Raji (cell line): ENCODE measurements around the gene INPP4B.

Source experiments
- POLR2A ChIP-seq: IDR thresholded peaks from 2 replicates; pipeline ENCODE4 v1.6.1; 2011; ENCODE audit warnings: low read depth, low read length, control low read depth; ENCODE audit not compliant: insufficient read depth

INPP4B gene

DNA sequence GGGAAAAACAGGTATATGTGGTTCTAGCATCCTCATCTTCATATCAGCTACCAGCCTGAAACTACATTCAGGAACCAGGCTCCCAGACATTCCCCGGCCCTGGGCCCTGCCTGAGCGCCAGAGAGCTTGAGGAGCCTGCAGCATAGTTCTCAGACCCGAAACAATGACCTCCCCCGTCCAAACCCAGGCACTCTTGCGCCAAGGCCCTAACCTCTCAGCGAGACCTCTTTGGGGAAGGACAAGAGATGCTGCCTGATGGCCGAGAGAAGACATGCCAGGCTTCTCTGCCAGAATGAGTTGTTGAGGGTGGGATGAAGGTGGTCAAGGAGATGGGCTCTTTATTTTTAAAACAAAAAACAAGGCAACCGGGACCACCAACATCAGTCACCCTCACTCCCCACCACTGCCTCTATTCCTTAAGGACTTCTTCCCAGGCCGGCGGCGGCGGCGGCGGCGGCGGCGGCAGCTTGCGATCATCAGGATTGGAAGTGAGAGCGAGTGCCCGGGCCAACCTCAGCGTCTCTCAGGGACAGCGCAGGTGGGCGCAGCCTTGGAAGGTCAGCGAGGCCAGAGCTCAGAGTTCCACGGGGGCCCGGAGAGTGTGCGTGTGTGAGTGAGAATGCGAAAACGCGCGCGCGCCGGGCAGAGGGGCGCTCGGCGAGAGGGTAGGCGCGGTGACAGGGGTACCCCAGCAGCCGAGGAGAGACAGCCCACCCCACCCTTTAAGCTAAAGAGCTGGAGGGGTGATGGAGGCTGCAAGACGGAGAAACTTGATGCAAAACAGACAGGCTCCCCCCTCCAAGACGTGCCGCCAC lies 601 bp downstream of the INPP4B start:
- no peak for TF ChIP-seq POLR2A

DNA sequence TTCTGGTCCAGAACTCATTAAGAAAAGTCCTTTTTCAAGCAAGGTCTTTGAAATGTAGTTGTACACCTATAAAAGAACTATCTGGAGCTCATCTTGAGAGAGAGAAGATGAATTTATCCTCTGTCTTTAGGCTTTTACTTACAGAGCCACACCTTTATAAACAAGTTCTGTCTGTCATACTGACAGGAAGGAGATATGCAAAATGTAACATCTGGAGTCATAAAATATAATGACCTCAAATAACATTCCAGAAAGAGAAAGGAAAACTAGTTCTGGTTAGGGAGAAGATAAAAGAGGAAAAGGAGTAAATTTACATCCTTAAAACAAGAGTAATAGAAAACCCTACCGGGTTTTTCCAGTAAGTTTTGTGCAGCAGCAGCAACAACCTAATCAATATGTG lies 1.3 kb downstream of the INPP4B start:
- TF ChIP-seq POLR2A = no peak

- TF ChIP-seq POLR2A = no peak
Measured at GRCh38 chr4:142840516-142841123, 5.5 kb downstream of the INPP4B start.

DNA sequence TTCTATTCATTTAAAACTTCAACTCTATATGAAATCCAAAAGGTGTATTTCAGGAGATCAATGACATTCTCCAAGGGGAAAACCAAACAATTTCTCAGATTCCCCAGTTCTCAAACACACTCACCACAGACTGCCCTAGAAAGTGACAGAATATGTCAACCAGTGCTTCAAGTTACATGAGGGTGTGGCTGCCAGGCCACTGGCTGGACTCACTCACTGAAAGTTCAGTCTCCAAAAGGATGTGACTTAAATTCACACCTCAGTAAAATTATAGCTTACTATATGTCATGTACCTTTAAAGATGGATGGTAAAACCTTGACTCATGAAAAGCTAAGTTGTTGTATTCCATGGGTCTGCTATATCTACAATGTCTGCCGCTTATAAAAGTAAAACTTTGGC lies 7.3 kb downstream of the INPP4B start:
- TF ChIP-seq POLR2A = no peak

- no peak for TF ChIP-seq POLR2A
Measured at GRCh38 chr4:142832022-142832421, 14.1 kb downstream of the INPP4B start.

DNA sequence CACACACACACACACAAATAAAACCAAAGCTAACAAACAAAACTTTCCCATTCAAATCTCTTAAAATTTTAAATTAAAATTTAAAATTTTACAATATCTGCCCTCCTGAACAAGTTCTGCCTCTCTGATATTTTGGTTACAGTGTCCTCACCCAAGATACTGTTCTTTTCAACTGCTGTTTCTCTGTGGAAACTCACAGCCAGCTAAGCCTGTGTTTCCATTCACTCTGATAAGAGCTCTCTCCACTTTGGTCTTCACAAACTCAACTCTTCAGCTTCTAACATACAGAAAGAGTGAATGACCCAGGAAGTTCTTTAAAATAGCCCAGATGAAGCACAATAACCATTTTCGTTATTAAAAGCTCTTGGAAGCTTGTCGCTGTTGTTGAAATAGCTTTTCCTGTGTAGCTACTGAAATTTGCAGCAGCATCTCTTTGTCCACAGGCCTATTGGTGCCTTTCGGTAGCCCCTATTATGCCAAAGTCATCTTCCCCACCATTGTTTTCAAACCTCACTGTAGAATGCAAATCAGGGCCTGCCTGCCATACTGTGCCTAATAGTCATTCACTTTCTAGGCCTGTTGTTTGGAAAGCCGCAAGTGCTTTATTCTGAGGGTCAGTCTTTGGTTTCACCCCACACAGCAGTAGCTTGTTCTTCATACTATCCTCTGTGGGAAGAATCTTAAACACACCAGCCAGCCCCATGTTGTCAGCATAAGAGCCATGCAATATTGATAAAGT lies 19.4 kb downstream of the INPP4B start:
- no peak for TF ChIP-seq POLR2A

DNA sequence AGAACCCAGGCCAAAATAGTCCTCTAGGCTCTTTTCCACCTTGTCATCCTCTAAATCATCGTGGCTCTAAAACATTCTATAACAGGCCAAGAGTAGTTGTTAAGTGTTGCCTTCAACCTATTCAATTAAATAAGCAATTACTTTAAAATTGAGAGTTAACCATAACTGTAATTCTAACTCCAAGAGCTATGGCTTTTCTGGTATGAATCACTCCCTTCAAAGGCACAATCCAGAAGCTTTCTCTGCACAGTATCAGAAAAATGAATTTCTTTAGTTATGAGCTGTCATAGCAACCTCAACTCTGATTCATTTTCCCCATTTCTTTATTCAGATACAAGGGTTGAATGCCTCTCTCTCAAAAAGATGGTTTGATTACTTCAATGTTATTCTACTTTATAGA lies 21.7 kb downstream of the INPP4B start:
- no peak for TF ChIP-seq POLR2A

- no peak for TF ChIP-seq POLR2A
Measured at GRCh38 chr4:142823796-142824195, 22.3 kb downstream of the INPP4B start.

DNA sequence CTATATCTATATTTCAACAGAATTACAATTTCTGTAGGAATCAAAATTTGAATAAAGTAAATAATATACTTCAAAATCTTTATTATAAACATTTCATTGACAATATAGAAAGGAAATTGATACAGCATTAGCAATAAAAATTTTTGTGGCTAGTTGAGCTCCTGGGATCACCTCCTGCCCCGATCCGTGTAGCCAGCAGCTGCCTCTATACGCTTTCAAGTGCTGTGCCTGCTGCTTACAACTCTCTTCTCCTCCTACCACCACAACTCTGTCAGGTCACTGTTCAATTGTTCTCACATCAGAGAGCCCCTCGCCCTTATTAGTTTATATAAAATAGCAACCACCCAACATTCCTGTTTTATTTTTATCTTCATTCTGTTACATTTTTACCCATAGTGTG lies 27.6 kb downstream of the INPP4B start:
- no peak for TF ChIP-seq POLR2A

DNA sequence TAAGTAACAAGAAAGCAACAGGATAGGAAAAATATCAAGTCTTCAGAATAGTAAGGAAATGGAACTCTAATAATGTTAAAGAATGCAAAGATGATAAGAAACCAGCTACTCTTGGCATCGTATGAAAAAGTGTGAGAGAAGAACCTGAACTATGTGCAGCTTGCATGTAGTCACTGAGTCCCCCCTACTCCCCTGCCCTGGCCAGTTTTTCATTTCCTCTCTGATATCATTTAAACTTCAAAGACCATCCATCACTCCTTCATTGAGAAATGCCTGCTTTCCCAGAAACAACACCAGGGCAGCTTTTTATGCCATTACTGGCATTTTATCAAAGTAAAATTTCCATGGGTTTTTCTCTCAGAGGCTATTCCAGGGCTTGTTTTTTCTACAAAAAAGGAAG lies 28.1 kb downstream of the INPP4B start:
- no peak for TF ChIP-seq POLR2A

DNA sequence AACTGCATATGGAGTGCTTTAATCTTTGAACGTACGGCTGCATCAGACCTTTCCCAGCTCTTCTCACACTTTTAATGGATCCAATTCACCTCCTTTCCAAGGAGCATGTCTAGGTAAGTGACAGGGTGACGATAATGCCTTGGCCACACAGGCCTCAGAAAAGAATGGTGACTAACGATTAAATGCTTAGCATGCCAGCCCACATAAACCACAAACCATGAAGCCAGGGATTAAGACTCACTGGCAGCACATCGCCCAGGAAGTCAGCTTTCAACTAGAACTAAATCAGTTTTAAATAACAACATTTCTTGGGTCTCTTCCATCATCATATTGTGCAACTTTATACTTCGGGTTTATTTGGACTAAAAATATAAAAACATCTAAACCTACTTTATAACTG lies 28.7 kb downstream of the INPP4B start:
- TF ChIP-seq POLR2A = no peak

- TF ChIP-seq POLR2A = no peak
Measured at GRCh38 chr4:142815834-142816233, 30.3 kb downstream of the INPP4B start.

DNA sequence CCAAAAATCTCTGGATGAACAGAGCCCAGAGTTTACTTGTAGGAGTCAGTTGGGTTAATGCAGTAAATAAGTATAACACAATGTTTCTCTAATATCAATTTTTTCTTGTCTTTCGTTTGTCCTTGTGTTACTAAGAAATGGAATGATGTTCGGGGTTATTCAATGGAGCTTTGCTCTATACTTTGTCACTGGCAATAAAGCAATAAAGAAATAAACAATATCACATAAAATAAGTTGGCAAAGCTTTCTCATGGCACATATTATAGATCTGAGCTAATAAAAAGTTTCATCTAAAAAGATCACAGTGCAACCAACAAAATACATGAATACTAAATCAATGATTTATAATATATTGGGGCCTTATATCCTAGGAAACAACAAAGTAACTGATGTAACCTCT lies 32.7 kb downstream of the INPP4B start:
- no peak for TF ChIP-seq POLR2A

DNA sequence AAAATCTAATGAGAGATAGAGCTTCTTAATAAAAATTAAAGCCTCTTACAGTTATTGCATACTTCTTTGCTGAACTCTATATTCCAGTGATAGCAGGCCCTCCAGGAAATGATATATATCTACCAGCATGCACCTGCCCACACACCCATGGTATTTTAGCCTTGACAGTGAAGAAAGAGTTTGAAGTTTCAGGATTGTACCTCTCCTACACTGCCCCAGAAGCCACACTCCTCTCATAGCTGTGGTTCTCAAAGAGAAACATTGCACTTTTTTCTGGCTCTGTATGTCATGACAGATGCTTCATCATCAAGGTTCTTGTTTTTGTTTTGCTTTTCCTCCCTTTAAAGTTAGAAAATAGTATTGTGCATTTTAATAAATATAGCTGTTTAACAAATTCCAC lies 34.0 kb downstream of the INPP4B start:
- TF ChIP-seq POLR2A = no peak

GRCh38 chr4:142811034-142811433 lies 35.1 kb downstream of the INPP4B start:
- TF ChIP-seq POLR2A = no peak

- no peak for TF ChIP-seq POLR2A
Measured at GRCh38 chr4:142809559-142809958, 36.5 kb downstream of the INPP4B start.
